Measurements from ENCODE around the gene PTPN2.
"Not testable (repeated sequence)": the region's sequence is repeated elsewhere in the genome, so short reads cannot be mapped to it uniquely, and the experiment has no call there.

The PTPN2 gene

GRCh38 chr18:12891561-12891960 is 7.5 kb upstream of the PTPN2 start:
- no peak for DNase-seq (ENCODE audit: low read depth)

DNA sequence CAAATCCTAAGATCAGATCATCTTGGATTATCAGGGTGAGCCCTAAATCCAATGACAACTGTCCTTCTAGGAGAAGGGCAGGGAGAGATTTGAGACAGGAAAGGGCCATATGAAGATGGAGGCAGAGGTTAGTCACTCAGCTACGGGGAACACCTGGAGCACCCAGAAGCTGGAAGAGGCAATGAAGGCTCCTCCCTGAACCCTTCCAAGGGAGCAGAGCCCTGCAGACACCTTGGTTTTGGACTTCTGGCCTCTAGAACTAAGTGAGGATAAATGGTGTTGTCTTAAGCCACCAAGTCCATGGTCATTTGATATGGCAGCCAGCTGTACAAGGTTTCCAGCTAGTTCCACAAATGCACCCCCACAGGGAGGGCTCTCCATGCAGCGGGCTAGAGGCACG is 6.9 kb upstream of the PTPN2 start:
- no peak for DNase-seq (ENCODE audit: low read depth)

DNA sequence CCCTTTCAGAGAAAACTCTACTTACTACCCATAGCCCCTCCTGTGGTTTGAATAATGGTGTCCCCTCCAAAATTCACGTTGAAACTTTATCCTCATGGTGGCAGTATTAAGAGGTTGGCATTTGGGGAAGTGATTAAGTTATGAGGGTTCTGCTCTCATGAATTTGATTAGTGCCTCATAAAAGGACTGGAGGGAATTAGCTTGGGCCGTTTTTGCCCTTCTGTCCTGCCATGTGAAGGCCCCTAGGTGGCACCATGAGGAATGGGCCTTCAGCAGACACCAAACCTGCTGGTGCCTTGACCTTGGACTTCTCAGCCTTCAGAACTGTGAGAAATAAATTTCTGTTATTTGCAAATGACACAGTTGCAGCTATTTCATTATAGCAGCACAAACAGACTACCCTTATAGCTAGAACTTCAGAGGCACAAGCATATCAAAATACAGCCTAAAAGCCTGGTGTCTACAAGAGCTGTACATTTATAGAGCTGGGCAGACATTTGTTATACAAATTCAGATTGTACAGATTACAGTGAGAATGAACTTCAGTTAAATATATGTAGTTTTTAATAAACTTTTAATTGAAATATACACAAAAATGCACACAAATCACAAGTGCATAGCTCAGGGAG is 2.6 kb upstream of the PTPN2 start:
- DNase-seq (ENCODE audit: low read depth), result no peak

GRCh38 chr18:12885500-12885899 is 1.5 kb upstream of the PTPN2 start:
- DNase-seq (ENCODE audit: low read depth), result no peak

DNA sequence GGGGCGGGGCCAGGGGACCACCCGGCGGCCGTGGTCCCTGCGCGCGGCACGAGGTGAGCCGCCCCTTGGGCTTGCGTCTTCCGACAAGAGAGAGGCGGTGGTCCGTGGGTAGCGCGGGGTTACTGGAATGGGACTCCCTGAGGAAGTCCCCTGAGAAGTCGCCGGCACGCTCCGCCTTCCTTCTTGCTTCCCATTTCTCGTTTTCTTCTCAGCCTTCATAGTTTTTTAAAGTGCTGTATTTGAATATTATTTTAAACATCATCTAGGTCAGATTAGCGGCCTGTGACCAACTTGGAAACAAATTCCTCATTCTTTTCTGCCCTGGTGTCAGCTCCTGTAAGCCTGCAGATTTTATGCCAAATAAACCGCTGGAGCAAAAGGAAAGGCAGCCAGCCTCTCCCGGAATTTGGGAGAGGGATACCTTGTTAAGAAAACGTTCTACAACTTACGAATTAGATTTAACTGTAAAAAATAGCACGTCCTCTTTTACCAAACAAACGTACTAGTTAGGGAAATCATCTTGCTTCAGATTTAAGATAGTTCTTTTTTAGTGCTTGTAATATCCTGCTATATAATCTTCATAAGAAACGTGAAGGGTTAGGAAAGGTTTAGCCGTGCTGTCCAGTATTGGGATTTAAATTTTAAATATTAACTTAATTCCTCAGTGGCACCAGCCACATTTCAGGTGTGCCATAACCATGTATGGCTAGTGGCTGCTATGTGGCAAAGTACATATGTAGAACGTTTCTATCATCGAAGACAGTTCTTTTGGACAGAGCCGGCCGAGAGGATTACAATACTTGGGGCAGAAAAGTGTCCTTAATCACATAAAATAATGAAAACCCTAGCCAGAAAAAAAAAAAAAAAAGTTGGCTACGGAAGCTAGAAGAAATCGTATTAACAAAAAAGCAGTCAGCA is 628 bp upstream of the PTPN2 start:
- DNase-seq (ENCODE audit: low read depth), result no peak

- DNase-seq (ENCODE audit: low read depth), result no peak
Measured at GRCh38 chr18:12883372-12883683, 709 bp downstream of the PTPN2 start.

- no peak for DNase-seq (ENCODE audit: low read depth)
Measured at GRCh38 chr18:12882453-12883371, 1.3 kb downstream of the PTPN2 start.

GRCh38 chr18:12880541-12880910 is 3.5 kb downstream of the PTPN2 start:
- no peak for DNase-seq (ENCODE audit: low read depth)

DNA sequence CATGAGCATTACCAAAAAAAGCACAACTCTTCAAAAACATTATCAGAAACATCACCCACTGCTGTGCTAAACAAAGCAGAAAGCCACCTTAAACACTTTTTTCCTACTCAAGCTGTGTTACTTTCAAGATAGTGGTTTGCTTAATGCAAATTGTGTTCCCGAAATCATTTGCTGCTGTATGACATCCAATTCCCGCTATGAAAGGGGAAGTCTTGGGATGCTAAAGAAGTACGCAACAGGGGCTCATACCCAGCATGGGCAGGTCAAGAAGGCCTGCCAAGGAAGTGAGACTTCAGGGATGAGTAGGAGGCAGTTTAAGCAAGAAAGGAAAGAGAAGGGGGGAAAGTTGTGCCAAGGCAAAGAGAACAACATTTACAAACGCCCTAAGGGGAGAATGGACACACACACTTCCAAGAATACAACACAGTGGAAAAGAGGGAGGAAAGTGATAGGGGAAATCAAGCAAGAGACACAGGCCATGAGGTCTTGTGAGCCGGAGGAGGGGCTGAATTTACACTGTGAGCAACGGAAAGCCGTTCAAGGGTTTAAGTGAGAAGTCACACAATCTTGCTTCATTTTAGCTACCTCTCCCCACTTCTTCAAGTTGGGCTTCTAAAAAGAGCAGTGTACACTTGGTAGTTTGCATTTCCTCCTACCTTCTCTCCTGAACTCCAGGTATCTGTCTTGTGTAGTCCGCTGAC is 4.0 kb downstream of the PTPN2 start:
- no peak for DNase-seq (ENCODE audit: low read depth)

DNA sequence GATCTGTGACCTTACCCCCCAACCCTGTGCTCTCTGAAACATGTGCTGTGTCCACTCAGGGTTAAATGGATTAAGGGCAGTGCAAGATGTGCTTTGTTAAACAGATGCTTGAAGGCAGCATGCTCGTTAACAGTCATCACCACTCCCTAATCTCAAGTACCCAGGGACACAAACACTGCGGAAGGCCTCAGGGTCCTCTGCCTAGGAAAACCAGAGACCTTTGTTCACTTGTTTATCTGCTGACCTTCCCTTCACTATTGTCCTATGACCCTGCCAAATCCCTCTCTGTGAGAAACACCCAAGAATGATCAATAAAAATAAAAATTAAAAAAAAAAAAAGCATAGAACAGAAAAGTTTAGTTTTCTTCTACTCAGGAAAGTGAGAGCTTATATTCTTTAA is 9.0 kb downstream of the PTPN2 start:
- not testable (repeated sequence) for DNase-seq (ENCODE audit: low read depth)

DNA sequence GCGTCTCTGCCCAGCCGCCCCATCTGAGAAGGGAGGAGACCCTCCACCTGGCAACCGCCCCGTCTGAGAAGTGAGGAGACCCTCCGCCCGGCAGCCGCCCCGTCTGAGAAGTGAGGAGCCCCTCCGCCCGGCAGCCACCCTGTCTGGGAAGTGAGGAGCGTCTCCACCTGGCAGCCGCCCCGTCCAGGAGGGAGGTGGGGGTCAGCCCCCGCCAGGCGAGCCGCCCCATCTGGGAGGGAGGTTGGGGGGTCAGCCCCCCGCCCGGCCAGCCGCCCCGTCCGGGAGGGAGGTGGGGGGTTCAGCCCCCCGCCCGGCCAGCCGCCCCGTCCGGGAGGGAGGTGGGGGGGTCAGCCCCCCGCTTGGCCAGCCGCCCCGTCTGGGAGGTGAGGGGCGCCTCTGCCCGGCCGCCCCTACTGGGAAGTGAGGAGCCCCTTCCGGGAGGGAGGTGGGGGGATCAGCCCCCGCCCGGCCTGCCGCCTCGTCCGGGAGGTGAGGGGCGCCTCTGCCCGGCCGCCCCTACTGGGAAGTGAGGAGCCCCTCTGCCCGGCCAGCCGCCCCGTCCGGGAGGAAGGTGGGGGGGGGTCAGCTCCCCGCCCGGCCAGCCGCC is 10.0 kb downstream of the PTPN2 start:
- not testable (repeated sequence) for DNase-seq (ENCODE audit: low read depth)

DNA sequence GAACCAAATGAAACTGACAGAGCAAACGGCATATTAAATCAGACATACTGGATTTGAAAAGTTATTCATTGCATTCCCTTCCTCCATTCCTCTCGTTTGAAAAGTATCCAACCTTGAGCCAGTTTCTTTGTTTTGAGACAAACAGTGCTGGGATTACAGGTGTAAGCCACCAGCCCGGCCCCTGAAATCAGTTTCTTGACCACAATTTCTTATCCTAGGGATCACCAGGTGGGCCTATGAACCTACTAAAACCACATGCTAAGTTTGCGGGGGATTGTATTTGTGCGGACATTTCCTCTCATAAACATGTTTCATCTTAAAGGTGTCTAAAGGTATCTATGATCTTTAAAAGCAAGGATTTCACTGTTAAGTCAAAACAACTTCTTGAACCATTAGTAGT is 11.6 kb downstream of the PTPN2 start:
- DNase-seq (ENCODE audit: low read depth), result no peak

DNA sequence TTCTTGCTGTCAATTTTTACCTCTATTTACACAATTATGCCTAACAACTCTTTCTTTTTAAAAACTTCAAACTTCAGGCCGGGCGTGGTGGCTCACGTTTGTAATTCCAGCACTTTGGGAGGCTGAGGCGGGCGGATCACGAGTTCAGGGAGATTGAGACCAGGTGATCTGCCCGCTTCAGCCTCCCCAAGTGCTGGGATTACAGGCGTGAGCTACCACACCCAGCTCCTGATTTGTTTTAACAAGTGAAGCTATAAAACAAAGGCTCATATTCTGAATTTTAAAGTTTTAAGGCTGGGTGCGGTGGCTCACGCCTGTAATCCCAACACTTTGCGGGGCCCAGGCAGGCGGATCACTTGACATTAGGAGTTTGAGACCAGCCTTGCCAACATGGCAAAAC is 15.5 kb downstream of the PTPN2 start:
- no peak for DNase-seq (ENCODE audit: low read depth)

DNA sequence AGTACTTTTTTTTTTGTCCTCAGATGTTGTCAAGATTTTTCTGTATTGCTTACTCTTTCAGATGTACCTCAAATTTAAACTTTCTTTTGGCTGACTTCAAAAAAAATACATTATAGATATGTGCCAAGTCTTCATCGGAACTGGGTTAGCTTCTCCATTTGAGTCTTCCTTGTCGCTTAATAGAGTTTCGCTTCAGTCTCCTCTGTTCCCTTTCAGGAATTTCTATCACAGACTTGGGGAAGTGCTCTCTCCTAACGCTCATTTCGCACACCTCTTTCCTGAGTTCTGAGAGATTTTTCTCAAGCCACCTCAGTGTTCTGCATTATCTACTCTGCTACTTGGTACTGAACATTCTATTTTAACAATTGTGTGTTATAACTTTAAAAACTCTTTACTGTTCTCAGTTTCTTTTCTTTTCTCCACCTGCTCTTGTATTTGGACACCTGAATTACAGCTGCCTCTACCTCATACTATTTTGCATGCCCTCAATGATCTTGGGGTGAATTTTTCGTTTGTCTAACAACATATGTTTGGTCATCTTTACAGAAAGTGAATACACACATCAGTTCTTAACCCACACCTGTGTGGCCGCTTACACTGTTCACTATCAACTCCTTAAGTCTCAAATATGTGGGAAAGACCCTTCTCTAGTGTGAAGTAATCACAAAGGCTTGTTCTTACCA is 16.5 kb downstream of the PTPN2 start:
- DNase-seq (ENCODE audit: low read depth), result no peak

- no peak for DNase-seq (ENCODE audit: low read depth)
Measured at GRCh38 chr18:12863687-12864216, 20.3 kb downstream of the PTPN2 start.

- DNase-seq (ENCODE audit: low read depth), result no peak
Measured at GRCh38 chr18:12862874-12863482, 21.1 kb downstream of the PTPN2 start.

GRCh38 chr18:12862467-12862866 is 21.6 kb downstream of the PTPN2 start:
- no peak for DNase-seq (ENCODE audit: low read depth)

- DNase-seq (ENCODE audit: low read depth), result no peak
Measured at GRCh38 chr18:12861637-12862036, 22.4 kb downstream of the PTPN2 start.

DNA sequence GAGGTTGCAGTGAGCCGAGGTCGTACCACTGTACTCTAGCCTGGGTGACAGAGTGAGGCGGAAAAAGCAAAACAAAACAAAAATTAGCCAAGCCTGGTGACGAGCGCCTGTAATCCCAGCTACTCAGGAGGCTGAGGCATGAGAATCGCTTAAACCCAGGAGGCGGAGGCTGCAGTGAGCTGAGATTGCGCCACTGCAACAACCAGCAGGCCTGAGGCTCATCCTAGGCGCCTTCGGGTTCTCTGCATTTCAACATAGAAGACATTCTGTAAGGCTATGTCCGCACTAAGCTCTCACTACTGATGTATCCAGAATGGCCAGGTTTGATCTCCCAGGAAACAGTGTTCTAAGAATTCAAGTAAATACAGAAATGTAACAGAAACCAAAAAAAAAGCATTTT is 23.5 kb downstream of the PTPN2 start:
- no peak for DNase-seq (ENCODE audit: low read depth)

GRCh38 chr18:12858991-12859390 is 25.0 kb downstream of the PTPN2 start:
- no peak for DNase-seq (ENCODE audit: low read depth)

Data from stimulated activated CD8-positive, alpha-beta memory T cell treated with anti-CD3 and anti-CD28 coated beads, Interleukin-4, amount 100 ng/mL, for 24 hours (primary cell).